HT1080 (cell line): ENCODE data around the gene DCDC2C. TPM values are rescaled to one million over a fixed set of nuclear protein-coding genes. Genes with fewer than 3 reads are reported as not detected.

ENCODE experiments used
- DNase-seq: peaks from one replicate; pipeline ENCODE4 v3.0.0-alpha.2; 2015; ENCODE audit warnings: low read depth
- total RNA-seq: library from RNA; depleted of rRNA; stranded (reverse); fragments of >200 nt; shearing (Covaris generic); gene quantifications from 2 replicates; pipeline ENCODE4 v1.2.3, GENCODE V29; 2014

Gene DCDC2C
- total RNA-seq, 1 experiment from 2014 or later: 1.1 TPM

GRCh38 chr2:3672861-3673678, 30.3 kb upstream of the DCDC2C start:
- DNase-seq: no peak

GRCh38 chr2:3674066-3674845, 29.1 kb upstream of the DCDC2C start:
- no peak for DNase-seq

GRCh38 chr2:3675687-3676086, 27.7 kb upstream of the DCDC2C start:
- no peak for DNase-seq

GRCh38 chr2:3677436-3677835, 25.9 kb upstream of the DCDC2C start:
- no peak for DNase-seq

- DNase-seq: no peak
These were observed 25.2 kb upstream of the DCDC2C start for GRCh38 chr2:3678212-3678611.

- no peak for DNase-seq
These were observed 24.2 kb upstream of the DCDC2C start for GRCh38 chr2:3679180-3679579.

GRCh38 chr2:3679616-3680393, 23.6 kb upstream of the DCDC2C start:
- DNase-seq: no peak

- DNase-seq: no peak
These were observed 22.6 kb upstream of the DCDC2C start for GRCh38 chr2:3680548-3681345.

- no peak for DNase-seq
These were observed 21.8 kb upstream of the DCDC2C start for GRCh38 chr2:3681625-3682024.

- peak; percentile 57 for DNase-seq
These were observed 20.6 kb upstream of the DCDC2C start for GRCh38 chr2:3682811-3683210.

- peak; percentile 86 for DNase-seq
These were observed 19.5 kb upstream of the DCDC2C start for GRCh38 chr2:3683748-3684454.

- no peak for DNase-seq
These were observed 13.2 kb upstream of the DCDC2C start for GRCh38 chr2:3689998-3690748.

GRCh38 chr2:3692375-3692774, 11.0 kb upstream of the DCDC2C start:
- DNase-seq: peak; percentile 52

GRCh38 chr2:3696545-3696944, 6.8 kb upstream of the DCDC2C start:
- no peak for DNase-seq

GRCh38 chr2:3701071-3701470, 2.3 kb upstream of the DCDC2C start:
- no peak for DNase-seq

- no peak for DNase-seq
These were observed 481 bp downstream of the DCDC2C start for GRCh38 chr2:3703757-3704355.

GRCh38 chr2:3704692-3705091, 1.3 kb downstream of the DCDC2C start:
- DNase-seq: no peak

- no peak for DNase-seq
These were observed 2.4 kb downstream of the DCDC2C start for GRCh38 chr2:3705782-3706181.

GRCh38 chr2:3706892-3707291, 3.5 kb downstream of the DCDC2C start:
- no peak for DNase-seq
